Fibroblast of skin of right biceps (primary cell): ENCODE data around the gene CHRNA3.

Experiments
- DNase-seq: peaks from one replicate; pipeline ENCODE4 v3.0.0-alpha.2; 2013

CHRNA3 gene

GRCh38 chr15:78550815-78551214 is 70.0 kb downstream of the CHRNA3 start:
- no peak for DNase-seq

GRCh38 chr15:78550194-78550593 is 70.6 kb downstream of the CHRNA3 start:
- DNase-seq: no peak
